HG03280 (cell line): ENCODE data around the gene CARD8.

Experiments
- ATAC-seq: cut with Tn5 transposase; IDR thresholded peaks from one replicate; pipeline ENCODE4 v1.9.1; 2021; ENCODE audit warnings: mild to moderate bottlenecking, moderate library complexity; ENCODE audit not compliant: unreplicated experiment

Gene CARD8

DNA sequence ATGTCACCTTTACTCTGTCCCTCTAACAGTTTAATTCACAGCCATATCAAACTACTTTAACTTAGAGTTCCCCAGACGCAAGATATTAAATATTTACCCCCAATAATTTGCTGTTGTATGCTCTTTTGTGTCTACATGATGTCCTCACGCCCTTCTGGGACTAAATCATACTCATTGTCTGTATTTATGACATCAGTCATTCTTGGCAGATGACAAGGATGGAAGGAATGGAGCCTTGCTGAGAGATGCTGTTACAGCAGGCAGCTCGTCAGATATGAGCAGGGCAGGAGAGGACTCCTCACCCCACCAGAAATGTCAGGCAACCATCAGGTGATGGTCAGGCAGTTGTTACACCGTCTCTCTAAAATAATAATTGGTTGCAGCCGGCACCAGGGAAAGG, 41.8 kb downstream of the CARD8 start:
- ATAC-seq, result no peak

DNA sequence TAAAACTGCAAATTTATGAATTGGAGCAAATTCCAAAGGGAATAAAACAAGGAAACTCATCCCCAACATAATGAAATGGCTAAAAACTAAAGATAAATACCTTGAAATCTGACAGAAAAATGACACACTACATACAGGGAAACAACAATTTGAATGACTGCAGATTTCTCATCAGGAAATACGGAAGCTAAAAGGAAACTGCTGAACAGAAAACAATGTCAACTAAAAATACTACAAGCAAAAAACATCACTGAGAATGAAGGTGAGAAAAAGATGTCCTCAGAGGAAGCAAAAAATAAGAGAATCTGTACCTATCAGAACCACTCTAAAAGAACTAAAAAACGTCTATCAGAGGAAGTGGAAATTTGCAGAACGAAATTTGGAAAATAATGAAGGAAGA, 45.7 kb downstream of the CARD8 start:
- ATAC-seq, result no peak

DNA sequence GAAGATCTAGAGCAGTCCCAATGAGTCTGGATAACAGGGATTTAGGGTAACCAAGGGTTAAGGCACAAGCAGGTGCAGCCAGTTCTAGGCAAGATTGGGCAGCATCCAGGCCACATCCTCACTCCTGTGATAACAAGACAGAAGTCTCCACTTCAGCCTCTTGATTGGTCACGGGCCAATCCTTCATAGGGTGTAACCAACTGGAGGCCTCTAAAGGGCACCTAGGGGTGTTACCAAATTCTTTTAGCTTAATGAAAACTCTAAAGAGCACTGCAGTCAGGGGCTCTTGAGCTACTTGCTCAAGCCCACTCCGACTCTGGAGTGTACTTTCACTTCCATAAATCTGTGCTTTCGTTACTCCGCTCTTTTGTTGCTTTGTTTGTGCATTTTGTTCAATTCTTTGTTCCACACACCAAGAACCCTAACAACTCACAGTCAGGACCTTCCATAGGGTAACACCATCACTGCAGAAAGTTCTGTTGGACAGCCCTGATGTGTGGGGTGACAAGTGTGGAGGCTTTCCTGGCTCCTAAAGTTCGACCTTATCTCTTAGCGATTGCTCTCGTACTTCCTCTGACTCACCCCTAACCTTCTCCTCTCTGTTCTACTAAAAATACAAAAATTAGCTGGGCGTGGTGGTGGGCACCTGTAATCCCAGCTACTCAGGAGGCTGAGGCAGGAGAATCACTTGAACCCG, 49.2 kb downstream of the CARD8 start:
- no peak for ATAC-seq

DNA sequence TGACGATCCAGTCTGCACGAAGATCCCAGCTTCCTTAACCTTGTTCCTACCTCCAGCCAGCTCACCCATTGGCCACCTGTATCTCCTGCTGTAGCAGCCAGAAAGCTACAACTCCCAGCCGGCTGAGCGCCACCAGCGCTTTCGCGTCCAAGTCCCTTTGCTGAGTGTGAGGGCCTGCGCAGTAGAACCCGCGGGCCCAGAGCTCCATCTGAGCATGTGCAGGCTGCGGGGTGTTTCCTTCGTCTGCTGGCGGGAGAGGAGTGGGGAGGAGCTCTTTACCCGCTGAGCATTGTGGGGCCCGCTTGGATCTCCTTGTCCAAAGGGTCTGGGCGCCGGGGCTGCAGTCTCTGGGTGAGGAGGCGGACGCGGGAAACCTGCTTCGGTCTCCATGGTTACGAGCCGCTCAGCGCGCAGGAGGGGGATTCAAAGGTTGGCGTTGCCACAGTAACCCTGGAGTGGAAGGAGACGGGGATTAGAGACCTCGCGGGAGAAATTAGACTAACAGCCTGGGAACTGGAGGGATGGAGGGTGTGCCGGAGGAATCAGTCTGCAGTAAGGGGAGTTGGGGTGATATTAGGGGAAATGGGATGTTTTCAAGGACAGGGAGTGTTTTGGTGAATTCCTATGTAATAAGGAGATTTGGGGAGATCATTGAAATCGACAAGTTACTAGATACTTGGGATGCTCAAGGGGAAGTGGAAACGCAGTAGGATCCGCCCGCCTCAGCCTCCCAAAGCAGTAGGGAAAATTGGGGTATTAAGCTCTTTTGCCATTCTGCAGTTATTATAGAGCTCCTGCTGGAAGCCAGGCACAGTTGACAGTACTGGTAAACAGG, 51.7 kb downstream of the CARD8 start:
- ATAC-seq, result peak; percentile 96

DNA sequence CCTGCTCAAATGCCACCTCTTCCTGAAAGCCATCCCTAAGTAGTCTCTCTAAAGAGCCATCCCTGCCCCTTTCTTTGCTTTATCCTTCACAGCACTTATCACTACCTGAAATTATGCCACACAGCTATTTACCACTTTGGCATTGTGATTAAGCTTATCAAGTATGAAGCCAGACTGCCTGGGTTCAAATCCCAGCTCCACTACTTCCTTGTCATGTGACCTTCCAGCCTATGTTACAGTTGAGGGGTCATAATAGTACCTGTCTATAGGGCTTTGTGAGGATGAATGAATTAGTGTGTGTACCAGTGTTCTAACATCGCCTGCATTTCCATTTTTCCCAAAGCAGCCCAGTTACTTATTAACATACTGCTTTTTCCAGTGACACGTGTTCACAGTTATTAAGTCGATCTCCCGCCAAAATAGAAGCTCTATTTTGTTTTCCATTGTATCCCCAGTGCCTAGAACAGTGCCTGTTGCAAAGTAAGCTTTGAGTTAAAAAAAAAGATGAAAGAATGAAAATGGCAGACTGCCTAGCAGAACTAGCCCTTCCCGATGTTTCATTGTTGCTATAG, 52.4 kb downstream of the CARD8 start:
- ATAC-seq, result no peak

DNA sequence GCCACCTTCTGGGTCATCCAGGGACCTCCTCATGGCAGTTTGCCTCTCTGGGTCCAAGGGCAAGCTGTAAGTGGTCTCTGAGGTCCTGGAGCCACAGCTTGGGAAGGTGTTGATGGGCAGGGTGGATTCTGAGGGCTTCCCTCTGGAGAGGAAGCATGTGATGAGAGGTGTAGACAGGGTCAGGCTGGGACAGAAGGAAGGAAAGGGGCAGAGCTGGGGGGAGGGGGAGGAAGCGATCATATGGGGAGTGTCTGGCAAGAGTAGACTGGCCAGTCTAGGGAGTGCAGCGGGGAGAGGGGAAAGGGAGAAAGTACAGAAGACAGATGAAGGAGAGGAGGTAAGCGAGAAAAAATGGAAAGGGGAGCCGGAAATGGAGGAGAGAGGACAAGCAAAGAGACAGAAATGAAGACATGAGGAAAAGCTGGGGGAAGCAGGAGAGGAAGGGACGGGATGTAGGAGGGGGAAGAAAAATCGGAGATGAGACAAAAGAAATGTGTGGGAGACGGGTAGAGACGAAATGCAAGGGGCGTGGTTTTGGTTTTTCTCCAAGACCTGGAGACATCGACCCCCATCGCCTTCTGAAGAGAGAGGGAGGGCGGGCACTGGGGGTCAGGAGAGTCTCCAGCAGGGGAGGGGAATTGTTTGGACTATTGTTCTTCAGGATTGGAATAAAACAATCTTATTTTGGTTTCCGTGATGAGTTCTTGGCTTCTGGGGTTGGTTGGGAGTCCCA, 58.6 kb downstream of the CARD8 start:
- no peak for ATAC-seq

DNA sequence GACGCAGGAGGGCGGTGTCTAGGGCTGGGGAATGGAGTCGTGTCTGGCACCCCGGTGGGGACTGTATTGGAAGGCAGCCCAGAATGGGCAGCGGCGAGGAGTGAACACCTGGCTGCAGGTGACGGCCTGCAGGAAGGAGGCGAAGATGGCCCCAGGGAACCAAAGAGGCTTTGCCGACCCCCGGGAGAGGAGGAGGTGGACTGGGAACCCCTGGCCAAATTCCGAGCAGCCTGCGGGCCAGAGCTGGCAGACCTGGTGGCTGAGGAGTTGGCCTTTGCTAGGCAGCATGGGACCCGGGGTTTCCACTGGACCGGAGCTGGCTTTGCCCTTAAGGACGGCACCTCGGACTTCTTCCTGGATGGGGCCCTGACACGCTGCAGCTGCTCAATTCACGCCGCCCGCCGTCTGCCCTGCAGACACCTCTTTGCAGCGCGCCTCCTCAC, 59.4 kb downstream of the CARD8 start:
- ATAC-seq, result no peak

DNA sequence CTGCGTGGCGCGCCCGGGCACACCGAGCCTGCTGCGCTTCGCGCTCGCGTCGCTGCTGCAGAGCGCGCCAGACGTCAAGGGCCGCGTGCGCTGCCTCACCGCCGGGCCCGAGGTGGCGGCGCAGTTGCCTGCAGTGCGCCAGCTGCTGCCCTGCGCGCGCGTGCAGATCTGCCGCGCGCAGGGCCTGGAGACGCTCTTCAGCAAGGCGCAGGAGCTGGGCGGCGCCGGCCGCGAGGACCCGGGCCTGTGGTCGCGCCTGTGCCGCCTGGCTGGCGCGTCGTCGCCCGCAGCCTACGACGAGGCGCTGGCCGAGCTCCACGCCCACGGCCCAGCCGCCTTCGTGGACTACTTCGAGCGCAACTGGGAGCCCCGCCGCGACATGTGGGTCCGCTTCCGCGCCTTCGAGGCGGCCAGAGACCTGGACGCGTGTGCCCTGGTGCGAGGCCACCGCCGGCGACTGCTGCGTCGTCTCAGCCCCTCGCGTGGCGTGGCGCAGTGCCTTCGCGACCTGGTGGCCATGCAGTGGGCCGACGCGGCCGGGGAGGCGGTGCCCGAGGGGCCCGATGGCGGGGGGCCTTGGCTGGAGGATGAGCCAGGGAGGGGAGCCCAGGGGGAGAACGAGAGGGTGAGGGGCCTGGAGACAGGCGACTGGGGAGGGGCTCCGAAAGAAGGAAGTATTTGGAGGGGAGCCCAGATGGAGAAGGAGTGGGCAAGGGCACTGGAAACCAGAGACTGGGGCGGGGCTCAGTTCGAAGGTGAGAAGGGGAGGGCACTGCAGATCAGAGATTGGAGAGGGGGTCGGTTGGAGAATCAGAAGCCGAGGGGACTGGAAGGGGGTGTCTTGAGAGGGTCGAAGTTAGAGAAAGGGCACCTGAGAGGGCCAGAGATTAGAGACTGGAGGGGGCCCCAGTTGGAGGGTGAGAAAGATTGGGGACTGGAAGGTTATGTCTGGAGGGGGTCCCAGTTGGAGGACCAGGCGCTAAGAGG, 60.6 kb downstream of the CARD8 start:
- ATAC-seq, result no peak

DNA sequence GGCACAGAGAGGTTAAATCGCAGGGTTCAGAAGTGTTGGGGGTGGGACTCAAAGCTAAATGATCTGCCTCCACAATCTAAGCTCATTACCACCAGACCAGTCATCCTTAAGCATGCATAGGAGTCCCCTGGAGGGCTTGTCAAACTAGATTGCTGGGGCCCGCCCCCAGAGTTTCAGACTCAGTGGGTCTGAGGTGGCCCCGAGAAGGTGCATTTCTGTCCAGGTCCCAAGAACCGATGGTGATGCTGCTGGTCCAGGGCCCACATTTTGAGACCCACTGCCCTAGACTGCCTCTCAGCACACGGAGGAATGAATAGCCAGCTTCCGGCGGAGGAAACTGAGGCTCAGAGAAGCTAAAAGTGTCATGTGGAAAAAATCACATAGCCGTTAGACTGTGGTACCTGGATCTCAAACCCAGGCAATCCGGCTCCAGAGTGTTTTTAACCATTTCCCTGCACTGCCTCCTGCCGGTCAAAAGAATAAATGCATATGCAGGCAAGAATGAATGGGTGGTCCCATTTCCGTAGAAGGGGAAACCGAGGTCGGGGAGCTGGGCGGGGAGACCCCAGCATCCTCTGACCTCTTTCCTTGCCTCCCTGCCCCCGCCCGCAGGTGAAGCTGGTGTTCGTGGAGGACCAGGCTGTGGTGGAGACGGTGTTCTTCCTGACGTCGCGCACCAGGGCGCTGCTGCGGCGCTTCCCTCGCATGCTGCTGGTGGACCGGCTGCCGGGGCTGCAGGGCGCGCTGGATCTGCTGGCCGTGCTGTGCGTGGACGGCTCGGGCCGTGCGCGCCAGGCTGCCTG, 61.5 kb downstream of the CARD8 start:
- no peak for ATAC-seq

DNA sequence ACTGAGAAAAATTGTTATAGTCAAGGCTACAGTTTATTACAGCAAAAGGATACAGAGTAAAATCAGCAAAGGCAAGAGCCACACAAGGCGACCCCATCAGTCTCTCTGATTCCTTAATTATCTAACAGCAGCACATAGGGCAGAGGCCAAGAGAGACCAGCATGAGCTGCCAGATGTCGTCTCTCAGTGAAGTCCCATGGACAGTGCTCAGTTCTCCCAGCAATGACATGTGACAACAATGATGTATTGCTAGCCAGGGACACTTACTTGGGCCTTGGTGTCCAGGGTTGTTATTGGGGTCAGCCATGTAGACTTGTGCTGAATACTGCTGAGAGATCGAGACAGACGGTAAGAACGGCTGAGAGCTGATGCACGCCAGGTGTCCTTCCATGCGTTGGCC, 63.0 kb downstream of the CARD8 start:
- ATAC-seq, result no peak

DNA sequence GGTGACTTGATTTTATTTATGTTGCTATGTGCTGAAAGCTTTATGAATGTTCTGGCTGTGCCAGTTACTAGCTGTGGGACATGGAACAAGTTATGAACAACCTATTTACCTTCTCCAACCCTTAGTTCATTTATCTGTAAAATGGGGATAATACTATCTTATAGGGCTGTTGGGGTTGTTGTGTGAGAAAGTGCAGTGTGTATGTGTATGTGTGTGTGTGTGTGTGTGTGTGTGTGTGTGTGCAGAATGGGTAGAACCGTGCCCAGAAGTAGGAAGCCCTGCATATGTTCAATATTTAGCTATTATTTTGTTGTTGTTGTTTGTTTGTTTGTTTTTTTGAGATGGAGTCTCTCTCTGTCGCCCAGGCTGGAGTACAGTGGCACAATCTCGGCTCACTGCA, 64.8 kb downstream of the CARD8 start:
- ATAC-seq, result no peak

DNA sequence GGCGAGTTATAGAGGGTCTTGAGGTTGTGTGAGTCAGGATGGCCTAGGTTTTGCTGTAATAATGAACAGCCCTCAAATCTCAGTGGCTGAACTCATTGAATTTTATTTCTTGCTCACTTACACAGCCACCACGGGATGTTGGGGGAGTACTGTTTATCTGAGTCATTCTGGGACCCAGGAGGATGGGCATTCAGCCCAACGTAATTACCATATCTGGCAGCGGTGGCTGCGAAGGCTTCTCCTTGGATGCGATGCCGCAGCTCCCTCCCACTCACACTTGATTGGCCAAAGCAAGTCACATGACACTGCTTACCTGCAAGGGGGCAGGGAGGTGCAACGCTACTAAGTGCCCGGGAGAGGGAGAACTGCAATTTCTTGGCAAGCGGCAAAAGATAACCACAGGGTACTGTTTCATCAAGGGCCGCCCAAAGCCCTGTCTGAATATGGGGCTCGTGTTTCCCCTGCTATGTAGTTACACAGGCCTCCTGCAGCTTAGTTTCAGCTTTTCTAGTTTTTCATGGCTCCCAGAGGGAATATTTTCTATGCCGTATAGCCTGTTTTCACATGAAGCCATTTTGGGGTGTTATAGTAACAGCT, 65.3 kb downstream of the CARD8 start:
- ATAC-seq, result peak; percentile 59

DNA sequence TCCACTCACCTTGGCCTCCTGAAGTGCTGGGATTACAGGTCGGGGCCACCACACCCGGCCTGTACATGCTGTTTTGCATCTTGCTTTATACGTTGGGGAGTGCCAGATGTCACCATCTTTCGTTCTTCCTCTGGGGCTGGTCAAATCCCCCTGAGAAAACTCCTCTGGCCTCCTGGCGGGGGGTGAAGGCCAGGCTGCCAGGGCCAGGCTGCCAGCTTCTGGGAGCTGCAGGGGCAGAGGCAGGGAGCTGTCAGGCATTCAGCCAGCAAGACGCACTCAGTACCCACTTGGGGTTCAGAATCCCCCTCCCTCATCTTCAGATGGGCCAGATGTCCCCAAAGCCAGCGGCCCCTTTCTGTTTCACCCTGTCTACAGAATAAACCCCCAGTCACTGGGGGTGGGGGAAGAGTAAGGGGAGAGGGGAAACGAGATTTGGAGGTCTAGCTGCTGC, 69.1 kb downstream of the CARD8 start:
- ATAC-seq, result no peak

DNA sequence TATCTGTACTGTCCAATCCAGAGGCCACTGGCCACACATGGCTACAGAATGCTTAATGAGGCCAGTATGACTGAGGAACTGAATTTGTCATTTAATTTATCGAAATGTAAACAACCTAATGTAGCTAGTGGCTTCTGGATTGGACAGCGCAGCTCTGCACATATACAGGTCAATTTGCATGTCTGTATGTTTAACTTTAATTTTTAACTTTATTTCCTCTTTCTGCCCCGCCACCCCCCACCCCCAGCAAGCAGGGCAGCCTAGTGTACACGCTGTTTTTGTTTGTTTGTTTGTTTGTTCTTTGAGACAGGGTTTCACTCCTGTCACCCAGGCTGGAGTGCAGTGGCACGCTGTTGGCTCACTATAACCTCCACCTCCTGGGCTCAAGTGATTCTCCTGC, 69.7 kb downstream of the CARD8 start:
- ATAC-seq, result no peak

DNA sequence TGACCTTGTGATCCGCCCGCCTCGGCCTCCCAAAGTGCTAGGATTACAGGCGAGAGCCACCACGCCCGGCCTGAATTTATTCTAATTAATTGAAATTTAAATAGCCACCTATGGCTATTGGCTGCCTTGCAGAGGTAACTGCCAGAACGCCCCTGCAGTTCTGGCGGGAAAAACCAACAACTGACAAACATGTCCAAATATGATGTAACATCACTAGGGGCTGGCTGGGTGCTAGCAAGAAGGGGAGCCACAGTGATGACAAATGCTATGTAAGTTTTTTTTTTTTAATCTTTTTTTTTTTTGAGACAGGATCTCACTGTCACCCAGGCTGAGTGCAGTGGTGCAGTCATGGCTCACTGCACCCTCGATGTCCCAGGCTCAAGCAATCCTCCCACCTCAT, 72.4 kb downstream of the CARD8 start:
- ATAC-seq, result no peak

DNA sequence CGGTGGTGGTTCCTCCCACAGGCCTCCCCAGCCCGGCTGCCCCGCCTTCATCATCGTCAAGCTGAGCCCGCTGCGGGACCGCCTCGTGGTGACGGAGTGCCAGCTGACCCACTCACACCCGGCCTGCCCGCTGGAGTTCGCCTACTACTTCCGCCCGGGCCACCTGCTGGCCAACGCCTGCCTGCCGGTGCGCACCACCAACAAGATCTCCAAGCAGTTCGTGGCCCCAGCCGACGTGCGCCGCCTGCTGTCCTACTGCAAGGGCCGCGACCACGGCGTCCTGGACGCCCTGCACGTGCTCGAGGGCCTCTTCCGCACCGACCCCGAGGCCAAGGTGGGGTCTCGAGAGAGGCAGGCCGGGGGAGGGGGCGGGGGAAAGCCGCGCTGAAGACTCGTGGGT, 73.3 kb downstream of the CARD8 start:
- no peak for ATAC-seq

DNA sequence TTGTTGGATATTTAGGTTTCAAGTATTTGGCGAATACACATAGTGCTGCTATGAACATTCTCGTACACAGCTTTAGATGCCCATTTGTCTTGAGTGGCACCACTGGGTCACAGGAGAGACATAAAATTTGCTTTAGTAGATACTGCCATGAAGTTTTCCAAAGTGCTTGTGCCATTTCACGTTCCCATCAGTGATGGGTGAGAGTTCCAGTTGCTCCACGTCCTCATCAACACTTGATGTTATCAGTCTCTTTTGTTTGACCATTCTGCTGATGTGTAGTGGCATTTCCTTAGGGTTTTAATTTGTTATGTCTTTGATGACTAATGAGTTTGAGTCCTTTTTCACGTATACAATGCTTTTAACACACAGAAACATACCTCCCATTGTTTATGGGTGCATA, 74.2 kb downstream of the CARD8 start:
- ATAC-seq, result no peak

DNA sequence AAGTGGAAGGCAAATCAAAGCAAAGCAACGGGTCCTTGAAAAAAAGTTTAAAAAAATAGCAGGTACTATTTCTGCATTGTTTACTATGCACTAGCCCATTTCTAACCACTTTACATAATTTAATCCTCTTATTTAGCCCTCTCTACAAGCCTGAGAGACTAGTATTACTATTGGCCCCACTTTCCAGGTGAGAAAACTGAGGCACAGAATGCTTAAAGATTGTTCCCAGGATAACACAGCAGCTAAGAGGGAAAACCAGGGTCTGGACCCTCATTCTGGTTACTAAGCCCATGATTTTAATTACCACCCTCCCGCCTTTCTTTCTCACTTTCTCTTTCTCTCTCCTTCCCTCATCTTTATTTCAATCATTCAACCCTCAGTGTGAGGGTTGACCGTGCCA, 79.5 kb downstream of the CARD8 start:
- ATAC-seq, result no peak

DNA sequence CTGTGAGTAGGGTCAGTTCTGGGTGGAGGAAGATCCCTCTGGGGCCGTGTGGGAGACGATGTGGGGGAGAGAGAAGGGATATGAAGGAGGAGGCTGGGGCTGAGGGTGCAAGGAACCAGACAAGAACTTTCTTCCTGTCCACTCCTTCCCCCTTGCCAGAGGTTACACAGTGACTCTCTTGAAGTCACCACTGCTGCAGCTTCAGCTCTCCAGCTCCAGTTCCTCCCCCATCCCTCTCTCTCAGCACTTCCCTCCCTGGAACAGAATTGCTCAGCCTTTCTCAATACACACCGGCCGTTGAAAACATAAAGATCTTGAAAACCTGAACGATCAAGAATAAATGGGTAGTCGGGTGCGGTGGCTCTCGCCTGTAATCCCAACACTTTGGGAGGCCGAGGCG, 80.1 kb downstream of the CARD8 start:
- no peak for ATAC-seq
